DMS 273 treated with DMSO at 0.1 percent for 48 hours (cell line): ENCODE results near the gene CD6.

Source experiments
- DNase-seq: peaks from one replicate; lab custom pipeline; 2025; lab: John Stamatoyannopoulos, UW

Gene CD6

GRCh38 chr11:61028135-61028729 lies 56.8 kb downstream of the CD6 start:
- no peak for DNase-seq

- DNase-seq: no peak
Observed at GRCh38 chr11:61032824-61033223, 61.3 kb downstream of the CD6 start.

DNA sequence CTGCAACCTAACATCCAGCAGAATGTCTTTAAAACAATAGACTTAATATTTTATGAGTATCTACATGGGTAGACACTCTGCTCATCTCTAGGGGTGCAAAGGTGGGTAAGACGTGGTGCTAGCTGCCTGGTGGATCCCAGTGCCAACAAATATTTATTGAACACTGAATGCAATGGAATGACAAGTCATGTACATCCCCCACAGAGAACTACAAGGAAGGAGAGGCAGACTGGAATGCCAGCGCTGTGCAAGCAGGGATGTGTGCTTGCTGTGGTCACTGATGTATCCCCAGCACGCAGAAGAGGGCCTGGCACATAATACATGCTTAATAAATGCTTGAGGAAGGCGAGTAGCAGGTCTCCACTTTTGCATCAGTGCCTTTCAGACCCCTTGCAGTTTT lies 61.9 kb downstream of the CD6 start:
- DNase-seq: no peak

GRCh38 chr11:61034111-61034510 lies 62.6 kb downstream of the CD6 start:
- DNase-seq: no peak

- DNase-seq: no peak
Observed at GRCh38 chr11:61034704-61035525, 63.4 kb downstream of the CD6 start.

- no peak for DNase-seq
Observed at GRCh38 chr11:61035526-61035835, 64.0 kb downstream of the CD6 start.

- DNase-seq: no peak
Observed at GRCh38 chr11:61037441-61038093, 66.1 kb downstream of the CD6 start.

DNA sequence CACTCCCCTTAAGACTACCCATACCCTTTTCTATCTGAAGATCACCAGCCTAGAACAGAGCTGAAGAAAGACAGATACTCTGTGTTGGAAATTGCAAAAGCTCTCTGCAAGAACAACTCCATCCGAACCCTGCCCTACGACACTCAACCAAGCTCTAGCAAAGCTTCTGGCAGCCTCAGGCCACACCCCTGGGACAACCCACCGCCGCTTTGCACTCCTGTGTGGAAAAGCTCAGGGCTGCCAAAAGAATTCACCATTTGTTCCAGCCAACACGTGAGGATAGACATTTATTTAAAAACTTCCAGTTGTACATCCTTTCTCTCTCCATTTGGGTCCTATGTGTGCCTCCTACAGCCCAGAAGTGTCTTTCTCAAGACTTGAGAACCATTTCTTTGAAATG lies 68.4 kb downstream of the CD6 start:
- no peak for DNase-seq

- DNase-seq: no peak
Observed at GRCh38 chr11:61041755-61042518, 70.5 kb downstream of the CD6 start.

- no peak for DNase-seq
Observed at GRCh38 chr11:61042537-61042936, 71.1 kb downstream of the CD6 start.

GRCh38 chr11:61042961-61043540 lies 71.6 kb downstream of the CD6 start:
- no peak for DNase-seq

DNA sequence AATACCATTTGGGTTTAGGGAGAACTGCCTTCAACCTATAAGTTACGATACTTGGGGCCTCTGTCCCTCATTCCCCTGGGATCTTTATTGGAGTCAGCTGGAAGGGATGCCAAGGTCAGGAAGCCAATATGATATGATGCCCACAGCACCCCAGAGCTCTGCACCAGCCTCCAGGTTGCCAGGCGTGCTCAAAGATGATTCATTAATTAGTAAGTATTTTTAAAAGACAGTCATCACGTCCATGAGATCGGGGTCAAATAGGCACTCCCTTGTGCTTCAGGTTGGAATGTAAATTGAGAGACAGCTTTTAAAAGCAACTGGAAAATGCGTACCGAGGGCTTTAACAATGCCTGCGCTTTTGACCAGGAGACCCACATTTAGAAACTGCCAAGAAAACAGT lies 73.8 kb downstream of the CD6 start:
- DNase-seq: no peak

DNA sequence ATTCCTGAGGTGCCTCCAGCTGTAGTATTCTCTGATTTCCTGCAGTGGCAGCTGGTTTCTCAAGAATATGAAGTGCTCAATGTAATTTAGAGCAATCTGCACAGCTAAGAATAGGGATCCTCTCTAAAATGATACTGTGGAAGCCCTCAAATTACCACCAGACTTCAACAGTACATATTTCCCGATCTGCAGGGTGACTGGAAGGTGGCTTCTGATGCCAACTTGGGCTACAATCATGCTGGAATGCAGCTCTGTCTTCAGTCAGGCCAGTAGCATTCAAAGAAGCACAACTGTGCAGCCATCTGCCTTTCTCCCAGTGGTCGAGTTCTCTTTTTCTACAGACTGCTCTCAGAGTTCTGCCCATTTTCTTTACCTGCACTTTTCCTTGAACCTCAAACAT lies 75.4 kb downstream of the CD6 start:
- no peak for DNase-seq

- DNase-seq: no peak
Observed at GRCh38 chr11:61048368-61049062, 77.0 kb downstream of the CD6 start.

- no peak for DNase-seq
Observed at GRCh38 chr11:61049063-61049377, 77.5 kb downstream of the CD6 start.

- DNase-seq: no peak
Observed at GRCh38 chr11:61049859-61050258, 78.4 kb downstream of the CD6 start.

GRCh38 chr11:61052182-61052972 lies 80.9 kb downstream of the CD6 start:
- DNase-seq: no peak

GRCh38 chr11:61053191-61053590 lies 81.7 kb downstream of the CD6 start:
- DNase-seq: no peak

GRCh38 chr11:61054513-61054912 lies 83.0 kb downstream of the CD6 start:
- no peak for DNase-seq

- no peak for DNase-seq
Observed at GRCh38 chr11:61054927-61055562, 83.6 kb downstream of the CD6 start.

GRCh38 chr11:61055776-61056175 lies 84.3 kb downstream of the CD6 start:
- no peak for DNase-seq
